K562 (cell line): ENCODE measurements around the gene NRF1. TPM values are rescaled to one million over a fixed set of nuclear protein-coding genes. Genes with fewer than 3 reads are reported as not detected.

Experiments
- ATF4 ChIP-seq: fragments of 450-650 bp; formaldehyde crosslinking; IDR thresholded peaks from 2 replicates; pipeline ENCODE4 v1.4.0; 2022; ENCODE audit warnings: mild to moderate bottlenecking, moderate library complexity
- EZH2 ChIP-seq: IDR thresholded peaks from 2 replicates; pipeline ENCODE4 v1.6.1; 2012; ENCODE audit warnings: low read depth, mild to moderate bottlenecking, inconsistent platforms, low read length, borderline replicate concordance
- JUN ChIP-seq, 2 experiments: sonication (generic) in 1 of 2; formaldehyde crosslinking in 1 of 2; IDR thresholded peaks; 2 replicates each; pipeline versions ENCODE4 v1.6.1 to v1.8.0; 2012 to 2022; ENCODE audit warnings: borderline replicate concordance in 2 of 2, mild to moderate bottlenecking in 2 of 2, improper control_type of control experiment in 1 of 2, low read depth in 1 of 2, low read length in 1 of 2, missing genetic modification reagents in 1 of 2
- MAZ ChIP-seq, 2 experiments: fragments of 450-650 bp in 1 of 2; sonication (generic) in 1 of 2; formaldehyde crosslinking; IDR thresholded peaks in 1 of 2; conservative IDR thresholded peaks in 1 of 2; 2 replicates each; pipeline versions ENCODE4 v1.4.0 to v1.5.0; 2020; ENCODE audit warnings: mild to moderate bottlenecking in 1 of 2, missing genetic modification reagents in 1 of 2
- MCM2 ChIP-seq: fragments of 450-650 bp; IDR thresholded peaks from 2 replicates; pipeline ENCODE4 v1.6.1; 2017; ENCODE audit warnings: low read depth, mild to moderate bottlenecking
- MCM7 ChIP-seq, 2 experiments: fragments of 450-650 bp; IDR thresholded peaks; 2 replicates each; pipeline ENCODE4 v1.6.1; 2016 to 2018
- MGA ChIP-seq: fragments of 450-650 bp; IDR thresholded peaks from 2 replicates; pipeline ENCODE4 v1.6.1; 2016; ENCODE audit warnings: mild to moderate bottlenecking, moderate library complexity
- NFATC3 ChIP-seq: fragments of 450-650 bp; IDR thresholded peaks from 2 replicates; pipeline ENCODE4 v1.6.1; 2017; ENCODE audit warnings: mild to moderate bottlenecking
- PHB2 ChIP-seq: fragments of 450-650 bp; IDR thresholded peaks from 2 replicates; pipeline ENCODE4 v1.6.1; 2017; ENCODE audit warnings: low read depth
- PYGO2 ChIP-seq: fragments of 450-650 bp; IDR thresholded peaks from 2 replicates; pipeline ENCODE4 v1.6.1; 2016; ENCODE audit warnings: mild to moderate bottlenecking, missing genetic modification characterization, moderate library complexity, missing compliant biosample characterization
- SLC30A9 ChIP-seq: fragments of 250-450 bp; sonication (Bioruptor Pico); IDR thresholded peaks from 2 replicates; pipeline ENCODE4 v1.8.0; 2022; ENCODE audit warnings: mild to moderate bottlenecking, moderate library complexity
- TBP ChIP-seq: optimal IDR thresholded peaks from 2 replicates; pipeline ENCODE3; 2011; ENCODE audit warnings: low read depth, low read length, improper control_type of control experiment
- U2AF2 ChIP-seq: fragments of 200-400 bp; formaldehyde crosslinking; optimal IDR thresholded peaks from 2 replicates; pipeline ENCODE3; 2017; ENCODE audit warnings: low read depth, mild to moderate bottlenecking, low read length
- ZKSCAN1 ChIP-seq: fragments of 150-350 bp; IDR thresholded peaks from 2 replicates; pipeline ENCODE4 v1.6.1; 2016; ENCODE audit warnings: low read depth, low read length
- ZKSCAN8 ChIP-seq: fragments of 200-800 bp; sonication (Bioruptor generic); IDR thresholded peaks from 2 replicates; pipeline ENCODE4 v1.6.1; 2016; ENCODE audit warnings: missing genetic modification characterization, missing compliant biosample characterization
- ZNF143 ChIP-seq: sonication (generic); formaldehyde crosslinking; IDR thresholded peaks from 2 replicates; pipeline ENCODE4 v1.9.0; 2022; ENCODE audit warnings: mild to moderate bottlenecking, missing genetic modification reagents
- ZNF707 ChIP-seq: fragments of 250-450 bp; sonication (Bioruptor Pico); conservative IDR thresholded peaks from 2 replicates; pipeline ENCODE4 v1.8.0; 2022; ENCODE audit warnings: inconsistent platforms, mild to moderate bottlenecking, moderate library complexity
- polyA plus RNA-seq, 8 experiments: library from polyadenylated mRNA; depleted of rRNA in 4 of 8; stranded (reverse) in 5 of 8; unstranded in 3 of 8; fragments of >200 nt; fragmentation: Nextera tagmentation in 2 of 8; fragmentation: Illumina TruSeq in 1 of 8; extraction: Ambion mirVana in 2 of 8; extraction: Trizol in 1 of 8; gene quantifications; 2 replicates each; pipeline versions ENCODE4 v1.2.1 to v1.2.3, GENCODE V29; 2011 to 2014; ENCODE audit warnings: inconsistent platforms in 1 of 8, missing spikeins in 1 of 8
- total RNA-seq, 7 experiments: library from RNA; depleted of rRNA in 6 of 7; stranded (reverse); fragments of >200 nt in 6 of 7; fragmentation: Illumina TruSeq in 2 of 7; extraction: Trizol in 2 of 7; gene quantifications; 2 replicates each; pipeline versions ENCODE4 v1.2.1 to v1.2.3, GENCODE V29; 2011 to 2021; ENCODE audit warnings: low replicate concordance in 1 of 7

The NRF1 gene
- total and polyA plus RNA-seq, 9 of the 15 experiments (the other 6 are each of a cell fraction or from before 2014, with no cell fraction given) = 8.6 to 28.8 (median 20.3) TPM

GRCh38 chr7:129650056-129650758 is 38.7 kb downstream of the NRF1 start (continued):
- TF ChIP-seq MGA = no peak
- TF ChIP-seq MAZ (CRISPR knock-in tag; conservative IDR thresholded peaks at IDR 0.05 in 1 of 2, IDR thresholded peaks at IDR 0.05 in 1 of 2) = no peak
- no peak for TF ChIP-seq ZNF143
- no peak for TF ChIP-seq TBP
- no peak for TF ChIP-seq SLC30A9 (CRISPR knock-in tag)
- TF ChIP-seq PYGO2 (tag) = no peak
- TF ChIP-seq MCM7 (IDR thresholded peaks at IDR 0.05) = no peak
- TF ChIP-seq ZNF707 = no peak
- TF ChIP-seq MCM2 = no peak
- TF ChIP-seq PHB2 = no peak
- TF ChIP-seq ZKSCAN1 = no peak
- TF ChIP-seq JUN (IDR thresholded peaks at IDR 0.05; ENCODE audit: borderline replicate concordance, low read depth, low read length) = no peak
- no peak for TF ChIP-seq JUN (CRISPR knock-in tag; IDR thresholded peaks at IDR 0.05; ENCODE audit: borderline replicate concordance)
- no peak for TF ChIP-seq NFATC3
- TF ChIP-seq U2AF2 = no peak
- TF ChIP-seq EZH2 = no peak
- no peak for TF ChIP-seq ATF4 (CRISPR knock-in tag)
- no peak for TF ChIP-seq ZKSCAN8 (CRISPR knock-in tag)
- TF ChIP-seq, all 486 proteins: peak for 0
